HCT116 (cell line): ENCODE measurements around the gene TMEM61. TPM values are rescaled to one million over a fixed set of nuclear protein-coding genes. Genes with fewer than 3 reads are reported as not detected.

Source experiments
- ATAC-seq: fragments of 200-7000 bp; cut with Tn5 transposase; 2 replicates; pipeline ENCODE4 v1.9.1; 2020; ENCODE audit warnings: mild to moderate bottlenecking, moderate library complexity
- BruUV-seq: library from RNA; stranded (reverse); fragments of 400-500 nt; replicated peaks from 2 replicates; lab custom pipeline; 2021; lab: Mats Ljungman, UMichigan
- CTCF ChIA-PET: fragments of 300-600 bp; sonication (Branson Sonifier 250); formaldehyde crosslinking; loops from one replicate; lab custom pipeline; 2021; ENCODE audit warnings: antibody characterized with exemption; lab: Charles Lee
- POLR2A ChIA-PET: fragments of 300-600, 350-600 bp; sonication (Branson Sonifier 250); formaldehyde crosslinking; loops from one replicate; lab custom pipeline; 2021; ENCODE audit warnings: antibody characterized with exemption; lab: Charles Lee
- RAD21 ChIA-PET, 2 experiments: fragments of 300-600 bp; sonication (Branson Sonifier 250); formaldehyde crosslinking; loops; one replicate each; lab custom pipeline; 2023; ENCODE audit warnings: low total read pairs in 2 of 2; ENCODE audit not compliant: uncharacterized antibody in 2 of 2, unreplicated experiment in 2 of 2, low non-redundant PET in 1 of 2; lab: Charles Lee
- DNase-seq: peaks from one replicate; pipeline ENCODE4 v3.0.0-alpha.2; 2010; ENCODE audit warnings: low read depth, low spot score
- H2AFZ ChIP-seq: fragments of 200-600 bp; shearing (Covaris generic), sonication (generic); 2 replicates; pipeline ENCODE4 v1.6.1; 2017; ENCODE audit warnings: low read depth, mixed run types, mixed read lengths, antibody characterized with exemption, low read length; ENCODE audit not compliant: poor library complexity, severe bottlenecking
- H3K27ac ChIP-seq: 2 replicates; pipeline ENCODE4 v1.5.1; 2012; ENCODE audit warnings: low read depth, low read length
- H3K27me3 ChIP-seq: fragments of 200-600 bp; sonication (generic); 2 replicates; pipeline ENCODE4 v1.6.1; 2016; ENCODE audit warnings: mixed run types, low read length, mixed read lengths; ENCODE audit not compliant: insufficient read depth
- H3K36me3 ChIP-seq, 2 experiments: fragments of 200-500 bp in 1 of 2; fragments of 200-600 bp in 1 of 2; sonication (Bioruptor generic) in 1 of 2; sonication (generic) in 1 of 2; 2 replicates each; pipeline versions ENCODE4 v1.5.1 to v1.6.1; 2014 to 2016; ENCODE audit warnings: low read length in 2 of 2, inconsistent platforms in 1 of 2, mixed read lengths in 1 of 2, mixed run types in 1 of 2; ENCODE audit not compliant: insufficient read depth in 2 of 2, control insufficient read depth in 1 of 2
- H3K4me1 ChIP-seq, 2 experiments: fragments of 200-600 bp in 1 of 2; sonication (generic) in 1 of 2; 2 replicates each; pipeline versions ENCODE4 v1.5.1 to v1.6.1; 2012 to 2017; ENCODE audit warnings: low read length in 2 of 2, inconsistent platforms in 1 of 2, mild to moderate bottlenecking in 1 of 2, mixed read lengths in 1 of 2, mixed run types in 1 of 2, moderate library complexity in 1 of 2; ENCODE audit not compliant: insufficient read depth in 2 of 2, control insufficient read depth in 1 of 2
- H3K4me2 ChIP-seq: fragments of 200-600 bp; sonication (generic); 2 replicates; pipeline ENCODE4 v1.6.1; 2017; ENCODE audit warnings: mixed run types, low read length, mixed read lengths
- H3K4me3 ChIP-seq, 2 experiments: fragments of 200-600 bp in 1 of 2; sonication (generic) in 1 of 2; replicated peaks in 1 of 2; 2 replicates each; pipeline ENCODE4 v1.5.1; 2011 to 2016; ENCODE audit warnings: low read length in 2 of 2, control low read depth in 1 of 2, low read depth in 1 of 2, mild to moderate bottlenecking in 1 of 2, mixed read lengths in 1 of 2, mixed run types in 1 of 2
- H3K79me2 ChIP-seq: fragments of 200-600 bp; sonication (generic); 2 replicates; pipeline ENCODE4 v1.6.1; 2017; ENCODE audit warnings: mild to moderate bottlenecking, mixed run types, low read length, moderate library complexity, mixed read lengths; ENCODE audit not compliant: insufficient read depth
- H3K9ac ChIP-seq: fragments of 200-600 bp; sonication (generic); 2 replicates; pipeline ENCODE4 v1.6.1; 2016; ENCODE audit warnings: low read length, mixed read lengths
- H3K9me2 ChIP-seq: fragments of 200-600 bp; sonication (generic), shearing (Covaris generic); 2 replicates; pipeline ENCODE4 v1.6.1; 2017; ENCODE audit warnings: mixed run types, mild to moderate bottlenecking, moderate library complexity; ENCODE audit not compliant: insufficient read depth
- H3K9me3 ChIP-seq, 2 experiments: fragments of 200-500 bp in 1 of 2; fragments of 200-600 bp in 1 of 2; sonication (Bioruptor generic) in 1 of 2; sonication (generic) in 1 of 2; 2 replicates each; pipeline ENCODE4 v1.6.1; 2014 to 2017; ENCODE audit warnings: low read length in 2 of 2, mixed read lengths in 2 of 2, inconsistent platforms in 1 of 2, low read depth in 1 of 2, mild to moderate bottlenecking in 1 of 2, mixed run types in 1 of 2, moderate library complexity in 1 of 2; ENCODE audit not compliant: control insufficient read depth in 1 of 2, insufficient read depth in 1 of 2
- H4K20me1 ChIP-seq: fragments of 200-600 bp; sonication (generic), shearing (Covaris generic); 2 replicates; pipeline ENCODE4 v1.6.1; 2017; ENCODE audit warnings: mixed run types, mild to moderate bottlenecking, moderate library complexity; ENCODE audit not compliant: insufficient read depth
- CBX3 ChIP-seq: IDR thresholded peaks from 2 replicates; pipeline ENCODE4 v1.6.1; 2012; ENCODE audit warnings: low read depth
- CEBPB ChIP-seq: IDR thresholded peaks from 2 replicates; pipeline ENCODE4 v1.6.1; 2012; ENCODE audit warnings: low read depth
- CTCF ChIP-seq, 3 experiments: fragments of 200-600 bp in 1 of 3; sonication (generic) in 1 of 3; IDR thresholded peaks in 2 of 3; conservative IDR thresholded peaks in 1 of 3; 2 replicates each; pipeline ENCODE4 v1.5.1; 2012 to 2017; ENCODE audit warnings: low read depth in 2 of 3, low read length in 2 of 3, antibody characterized with exemption in 1 of 3, borderline replicate concordance in 1 of 3, control low read depth in 1 of 3, mild to moderate bottlenecking in 1 of 3, mixed read lengths in 1 of 3, mixed run types in 1 of 3, moderate library complexity in 1 of 3; ENCODE audit not compliant: insufficient read depth in 1 of 3
- ELF1 ChIP-seq: IDR thresholded peaks from 2 replicates; pipeline ENCODE4 v1.6.1; 2012; ENCODE audit warnings: low read depth, borderline replicate concordance
- EZH2phosphoT487 ChIP-seq: fragments of 200-600 bp; IDR thresholded peaks from 2 replicates; pipeline ENCODE4 v1.6.1; 2018; ENCODE audit warnings: antibody characterized with exemption, borderline replicate concordance
- FOSL1 ChIP-seq: IDR thresholded peaks from 2 replicates; pipeline ENCODE4 v1.6.1; 2012; ENCODE audit warnings: low read depth
- JUND ChIP-seq: IDR thresholded peaks from 2 replicates; pipeline ENCODE4 v1.6.1; 2012
- MAX ChIP-seq: IDR thresholded peaks from 2 replicates; pipeline ENCODE4 v1.6.1; 2012
- POLR2A ChIP-seq: IDR thresholded peaks from 2 replicates; pipeline ENCODE4 v1.7.0; 2011; ENCODE audit warnings: borderline replicate concordance; ENCODE audit not compliant: insufficient read depth, insufficient read length; ENCODE audit errors: extremely low read depth
- POLR2AphosphoS5 ChIP-seq: IDR thresholded peaks from 2 replicates; pipeline ENCODE4 v1.6.1; 2011; ENCODE audit warnings: mild to moderate bottlenecking, low read depth, low read length, moderate library complexity
- RAD21 ChIP-seq: IDR thresholded peaks from 2 replicates; pipeline ENCODE4 v1.6.1; 2012; ENCODE audit warnings: low read depth, mild to moderate bottlenecking
- SIN3A ChIP-seq: IDR thresholded peaks from 2 replicates; pipeline ENCODE4 v1.6.1; 2012; ENCODE audit warnings: low read depth
- SRF ChIP-seq: IDR thresholded peaks from 2 replicates; pipeline ENCODE4 v1.6.1; 2012; ENCODE audit warnings: low read depth
- YY1 ChIP-seq: IDR thresholded peaks from 2 replicates; pipeline ENCODE4 v1.6.1; 2011; ENCODE audit warnings: low read length, low read depth, moderate library complexity, mild to moderate bottlenecking; ENCODE audit not compliant: insufficient replicate concordance; ENCODE audit errors: extremely low read depth
- ZFX ChIP-seq: fragments of 450-650 bp; IDR thresholded peaks from 2 replicates; pipeline ENCODE4 v1.6.1; 2017
- ZNF274 ChIP-seq: fragments of 200-500 bp; sonication (Bioruptor generic); IDR thresholded peaks from 2 replicates; pipeline ENCODE4 v1.6.1; 2014; ENCODE audit warnings: mild to moderate bottlenecking, low read depth, low read length, inconsistent platforms
- intact Hi-C: fragments of 100-400 bp; cut with micrococcal nuclease; formaldehyde crosslinking; loops from 2 replicates; pipeline ENCODE4 v1.10.0; 2022
- total RNA-seq: library from RNA; stranded (reverse); gene quantifications from one replicate; pipeline ENCODE4 v1.2.1, GENCODE V29; 2021; ENCODE audit not compliant: unreplicated experiment
- TF ChIP-seq, protein P1 (sequence below): IDR thresholded peaks from 2 replicates; pipeline ENCODE4 v1.6.1; 2012

Gene TMEM61
- total RNA-seq, 1 experiment from 2014 or later = 4.4 TPM

- DNase-seq = no peak
- no peaks in the 10 kb centered on the region for H3K9me3 ChIP-seq
- no peak overlapping the region for H3K27ac ChIP-seq
- H4K20me1 ChIP-seq = no peaks in the 10 kb centered on the region
- no peaks in the 10 kb centered on the region for H3K36me3 ChIP-seq
- ATAC-seq = no peak
- no TSS peak for BruUV-seq
- H3K9ac ChIP-seq = no peak overlapping the region
- no peak overlapping the region for H3K4me2 ChIP-seq
- ChIA-PET POLR2A (no interaction called here), RAD21 (no interaction called here), CTCF (interaction anchor here (0.7 to 2.0 kb wide), 3 partner anchors 10 to 133 kb away, joined by 3 to 9 read pairs (median 7); no protein-coding TSS in a partner anchor)
- H3K27me3 ChIP-seq = no peaks in the 10 kb centered on the region
- intact Hi-C loops = no loop called here
- H3K4me1 ChIP-seq = no peaks in the 10 kb centered on the region
- no peak overlapping the region for H2AFZ ChIP-seq
- TF ChIP-seq MAX = no peak
- TF ChIP-seq, protein P1, sequence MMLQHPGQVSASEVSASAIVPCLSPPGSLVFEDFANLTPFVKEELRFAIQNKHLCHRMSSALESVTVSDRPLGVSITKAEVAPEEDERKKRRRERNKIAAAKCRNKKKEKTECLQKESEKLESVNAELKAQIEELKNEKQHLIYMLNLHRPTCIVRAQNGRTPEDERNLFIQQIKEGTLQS = no peak
- TF ChIP-seq RAD21 = no peak
- no peak for TF ChIP-seq CTCF (IDR thresholded peaks at IDR 0.05 in 2 of 3, conservative IDR thresholded peaks at IDR 0.05 in 1 of 3; ENCODE audit: borderline replicate concordance in 1 of 3, insufficient read depth in 1 of 3, low read depth in 2 of 3, low read length in 2 of 3)
- H3K9me2 ChIP-seq = no peaks in the 10 kb centered on the region
- H3K79me2 ChIP-seq = no peaks in the 10 kb centered on the region
- H3K4me3 ChIP-seq = no peak overlapping the region
These were observed 40.4 kb upstream of the TMEM61 start for GRCh38 chr1:54940042-54940441.

GRCh38 chr1:54942976-54943375, 37.5 kb upstream of the TMEM61 start:
- H3K9me3 ChIP-seq = no peaks in the 10 kb centered on the region
- ATAC-seq (no peak), DNase-seq (no peak)
- H3K9me2 ChIP-seq = no peaks in the 10 kb centered on the region
- RAD21 ChIA-PET = no interaction called here
- H3K36me3 ChIP-seq = no peaks in the 10 kb centered on the region
- H3K9ac ChIP-seq = no peak overlapping the region
- H3K4me3 ChIP-seq = no peak overlapping the region
- no peaks in the 10 kb centered on the region for H3K79me2 ChIP-seq
- no TSS peak for BruUV-seq
- POLR2A ChIA-PET = no interaction called here
- intact Hi-C loops = no loop called here
- H3K27me3 ChIP-seq = no peaks in the 10 kb centered on the region
- H3K27ac ChIP-seq = no peak overlapping the region
- H3K4me2 ChIP-seq = no peak overlapping the region
- no peaks in the 10 kb centered on the region for H4K20me1 ChIP-seq
- H3K4me1 ChIP-seq = peaks cover 3 to 7% of the 10 kb centered on the region in 2 experiments; a peak in 3 of 4 replicates
- H2AFZ ChIP-seq = no peak overlapping the region
- CTCF ChIA-PET = interaction anchor here (1.2 kb wide), 1 partner anchor 54 kb away, joined by 5 read pairs; no protein-coding TSS in a partner anchor
- TF ChIP-seq ELF1 = no peak
- TF ChIP-seq CEBPB = no peak
- no peak for TF ChIP-seq YY1
- TF ChIP-seq JUND = no peak
- no peak for TF ChIP-seq CBX3
- TF ChIP-seq EZH2phosphoT487 = no peak
- no peak for TF ChIP-seq CTCF (IDR thresholded peaks at IDR 0.05 in 2 of 3, conservative IDR thresholded peaks at IDR 0.05 in 1 of 3; ENCODE audit: borderline replicate concordance in 1 of 3, insufficient read depth in 1 of 3, low read depth in 2 of 3, low read length in 2 of 3)
- TF ChIP-seq POLR2AphosphoS5 = no peak
- TF ChIP-seq SIN3A = no peak
- no peak for TF ChIP-seq MAX
- TF ChIP-seq ZNF274 = no peak
- no peak for TF ChIP-seq ZFX
- TF ChIP-seq SRF = no peak
- TF ChIP-seq POLR2A = no peak
- TF ChIP-seq FOSL1 = no peak
